H9 (cell line): ENCODE measurements around the gene SURF4. TPM values are rescaled to one million over a fixed set of nuclear protein-coding genes. Genes with fewer than 3 reads are reported as not detected.

ENCODE experiments used
- DNase-seq: peaks from one replicate; pipeline ENCODE4 v3.0.0-alpha.2; 2017
- H2AFZ ChIP-seq: one replicate; pipeline ENCODE4 v1.6.1; 2013; ENCODE audit warnings: mild to moderate bottlenecking, low read length, control low read depth, moderate library complexity
- H2AK5ac ChIP-seq: 2 replicates; pipeline ENCODE4 v1.6.1; 2013; ENCODE audit warnings: low read length, control low read depth, mixed read lengths; ENCODE audit not compliant: insufficient read length
- H2BK120ac ChIP-seq: one replicate; pipeline ENCODE4 v1.6.1; 2013; ENCODE audit warnings: low read depth, mild to moderate bottlenecking, low read length, control low read depth, inconsistent platforms; ENCODE audit not compliant: poor library complexity, severe bottlenecking
- H2BK12ac ChIP-seq: 2 replicates; pipeline ENCODE4 v1.6.1; 2013; ENCODE audit warnings: low read length, control low read depth, mixed read lengths, low read depth; ENCODE audit not compliant: insufficient read length
- H2BK15ac ChIP-seq: 2 replicates; pipeline ENCODE4 v1.6.1; 2013; ENCODE audit warnings: low read depth, low read length, control low read depth
- H2BK20ac ChIP-seq: one replicate; pipeline ENCODE4 v1.6.1; 2013; ENCODE audit warnings: low read depth, mild to moderate bottlenecking, low read length, control low read depth, inconsistent platforms; ENCODE audit not compliant: poor library complexity, severe bottlenecking
- H2BK5ac ChIP-seq: 2 replicates; pipeline ENCODE4 v1.6.1; 2013; ENCODE audit warnings: low read length, control low read depth, mixed read lengths; ENCODE audit not compliant: insufficient read length
- H3K14ac ChIP-seq: 2 replicates; pipeline ENCODE4 v1.6.1; 2013; ENCODE audit warnings: low read length, control low read depth; ENCODE audit not compliant: insufficient read depth
- H3K18ac ChIP-seq: 2 replicates; pipeline ENCODE4 v1.6.1; 2013; ENCODE audit warnings: low read depth, mild to moderate bottlenecking, mixed read lengths, low read length, control low read depth; ENCODE audit not compliant: insufficient read length
- H3K23ac ChIP-seq: 2 replicates; pipeline ENCODE4 v1.6.1; 2013; ENCODE audit warnings: low read length, control low read depth, mixed read lengths, low read depth; ENCODE audit not compliant: insufficient read length
- H3K23me2 ChIP-seq: 2 replicates; pipeline ENCODE4 v1.6.1; 2013; ENCODE audit warnings: low read depth, mild to moderate bottlenecking, mixed read lengths, low read length, control low read depth; ENCODE audit not compliant: insufficient read length, poor library complexity, severe bottlenecking
- H3K27ac ChIP-seq: 2 replicates; pipeline ENCODE4 v1.5.1; 2013; ENCODE audit warnings: low read length, control low read depth, mixed read lengths, low read depth; ENCODE audit not compliant: insufficient read length
- H3K27me3 ChIP-seq: 2 replicates; pipeline ENCODE4 v1.6.1; 2013; ENCODE audit warnings: low read length, control low read depth, inconsistent platforms; ENCODE audit not compliant: insufficient read depth
- H3K4ac ChIP-seq: 2 replicates; pipeline ENCODE4 v1.6.1; 2013; ENCODE audit warnings: low read depth, mild to moderate bottlenecking, control low read depth, inconsistent platforms, low read length, moderate library complexity
- H3K4me1 ChIP-seq: 2 replicates; pipeline ENCODE4 v1.6.1; 2013; ENCODE audit warnings: low read length, control low read depth, inconsistent platforms; ENCODE audit not compliant: insufficient read depth
- H3K4me2 ChIP-seq: 2 replicates; pipeline ENCODE4 v1.6.1; 2013; ENCODE audit warnings: low read length, control low read depth, mixed read lengths; ENCODE audit not compliant: insufficient read length, insufficient read depth
- H3K56ac ChIP-seq: 2 replicates; pipeline ENCODE4 v1.6.1; 2013; ENCODE audit warnings: low read depth, mild to moderate bottlenecking, mixed read lengths, low read length, control low read depth; ENCODE audit not compliant: insufficient read length
- H3K79me1 ChIP-seq: 2 replicates; pipeline ENCODE4 v1.6.1; 2013; ENCODE audit warnings: low read depth, mild to moderate bottlenecking, moderate library complexity, low read length, control low read depth, inconsistent platforms; ENCODE audit not compliant: insufficient read depth, poor library complexity, severe bottlenecking
- H3K79me2 ChIP-seq: 2 replicates; pipeline ENCODE4 v1.6.1; 2013; ENCODE audit warnings: low read length, control low read depth, inconsistent platforms; ENCODE audit not compliant: insufficient read depth
- H3K9ac ChIP-seq: 2 replicates; pipeline ENCODE4 v1.6.1; 2013; ENCODE audit warnings: low read length, control low read depth, mixed read lengths; ENCODE audit not compliant: insufficient read length; ENCODE audit errors: extremely low read depth
- H3K9me3 ChIP-seq: one replicate; pipeline ENCODE4 v1.6.1; 2013; ENCODE audit warnings: low read depth, low read length, inconsistent platforms; ENCODE audit not compliant: control insufficient read depth
- H3T11ph ChIP-seq: one replicate; pipeline ENCODE4 v1.6.1; 2013; ENCODE audit warnings: mild to moderate bottlenecking, low read length, control low read depth, inconsistent platforms
- H4K20me1 ChIP-seq: one replicate; pipeline ENCODE4 v1.6.1; 2013; ENCODE audit not compliant: control insufficient read depth, insufficient read length, insufficient read depth
- H4K5ac ChIP-seq: 2 replicates; pipeline ENCODE4 v1.6.1; 2013; ENCODE audit warnings: low read depth, mild to moderate bottlenecking, mixed read lengths, low read length, control low read depth; ENCODE audit not compliant: insufficient read length
- H4K8ac ChIP-seq: replicated peaks from 2 replicates; pipeline ENCODE4 v1.6.1; 2013; ENCODE audit warnings: low read length, control low read depth, mixed read lengths, low read depth; ENCODE audit not compliant: insufficient read length
- H4K91ac ChIP-seq: 2 replicates; pipeline ENCODE4 v1.6.1; 2013; ENCODE audit warnings: low read depth, mild to moderate bottlenecking, moderate library complexity, mixed read lengths, low read length, control low read depth; ENCODE audit not compliant: insufficient read length
- H3K27ac Mint-ChIP-seq, 3 experiments: 2 replicates in 2 of 3; 3 replicates in 1 of 3; pipeline ENCODE4 v1.8.0; 2020 to 2021; ENCODE audit warnings: mixed read lengths in 3 of 3, mild to moderate bottlenecking in 1 of 3, moderate library complexity in 1 of 3
- H3K27me3 Mint-ChIP-seq: 2 replicates; pipeline ENCODE4 v1.8.0; 2021; ENCODE audit warnings: low read depth, mild to moderate bottlenecking, moderate library complexity, mixed read lengths
- H3K36me3 Mint-ChIP-seq, 3 experiments: 2 replicates in 2 of 3; 3 replicates in 1 of 3; pipeline ENCODE4 v1.8.0; 2020 to 2021; ENCODE audit warnings: low read depth in 3 of 3, mixed read lengths in 3 of 3; ENCODE audit not compliant: insufficient read depth in 1 of 3
- H3K4me1 Mint-ChIP-seq, 2 experiments: 2 replicates each; pipeline ENCODE4 v1.8.0; 2020; ENCODE audit warnings: mixed read lengths in 2 of 2
- H3K4me3 Mint-ChIP-seq, 2 experiments: 2 replicates in 1 of 2; 3 replicates in 1 of 2; pipeline ENCODE4 v1.8.0; 2020 to 2021; ENCODE audit warnings: mild to moderate bottlenecking in 2 of 2, mixed read lengths in 2 of 2, moderate library complexity in 1 of 2
- H3K9me3 Mint-ChIP-seq, 2 experiments: 2 replicates in 1 of 2; 3 replicates in 1 of 2; pipeline ENCODE4 v1.8.0; 2020; ENCODE audit warnings: mild to moderate bottlenecking in 2 of 2, mixed read lengths in 2 of 2, moderate library complexity in 1 of 2
- CTCF ChIP-seq: fragments of 200-600 bp; sonication (generic); conservative IDR thresholded peaks from 3 replicates; pipeline ENCODE4 v1.8.0; 2021; ENCODE audit warnings: antibody characterized with exemption, mild to moderate bottlenecking
- WGBS: extraction: QIAGEN DNeasy Blood & Tissue Kit; methylation state at CpG from one replicate; pipeline ENCODE4 v1.1.7; 2013; ENCODE audit warnings: missing lambda C conversion rate, low lambda C conversion rate, mixed read lengths; ENCODE audit not compliant: insufficient read length; ENCODE audit errors: extremely low coverage; 5-methylcytosine and 5-hydroxymethylcytosine counted together
- total RNA-seq: library from RNA; stranded (reverse); gene quantifications from 2 replicates; pipeline ENCODE4 v1.2.1, GENCODE V29; 2021

The SURF4 gene
- total RNA-seq, 1 experiment from 2014 or later: 146 TPM

GRCh38 chr9:133415170-133415569 is 39.3 kb upstream of the SURF4 start:
- Histone ChIP-seq H3K23ac (no peak overlapping the region), H4K8ac (no peak overlapping the region), H2BK15ac (no peak overlapping the region), H3K9me3 (no peaks in the 10 kb centered on the region), H3K27me3 (no peaks in the 10 kb centered on the region), H3K4me2 (no peak overlapping the region), H2AK5ac (no peak overlapping the region), H3T11ph (no peak overlapping the region), H3K4me1 (peaks cover 5% of the 10 kb centered on the region; the same call in 1 of the 2 replicates), H2BK120ac (no peak overlapping the region), H4K20me1 (no peaks in the 10 kb centered on the region), H3K23me2 (peaks cover 7% of the 10 kb centered on the region), H2BK5ac (no peak overlapping the region), H3K79me2 (peaks cover 4% of the 10 kb centered on the region; the same call in 1 of the 2 replicates), H4K91ac (no peak overlapping the region), H3K56ac (no peak overlapping the region), H2BK12ac (no peak overlapping the region), H3K18ac (no peak overlapping the region), H2BK20ac (no peak overlapping the region), H3K27ac (no peak overlapping the region), H4K5ac (no peak overlapping the region), H2AFZ (no peak overlapping the region), H3K9ac (no peak overlapping the region), H3K4ac (no peak overlapping the region), H3K79me1 (peaks cover 6% of the 10 kb centered on the region), H3K14ac (no peak overlapping the region)
- Mint-ChIP-seq H3K4me3 (0 out of 5 replicates have a peak overlapping the region, but pooled peaks of 1 of the 2 experiments have one; percentile 24), H3K36me3 (peaks cover 41 to 63% (median 55%) of the 10 kb centered on the region in 3 experiments), H3K27ac (no peak overlapping the region), H3K9me3 (peaks cover 2 to 3% of the 10 kb centered on the region in 2 experiments; a peak in 4 of 5 replicates), H3K4me1 (peaks cover 14 to 22% of the 10 kb centered on the region in 2 experiments), H3K27me3 (no peaks in the 10 kb centered on the region)
- WGBS: no CpG with 5 or more reads among the region's 1 CpG
- DNase-seq: no peak
- TF ChIP-seq CTCF: no peak
